Jurkat, Clone E6-1 (cell line): Measurements from ENCODE around the gene JUP.
"Not testable (repeated sequence)": the region's sequence is repeated elsewhere in the genome, so short reads cannot be mapped to it uniquely, and the experiment has no call there.

ENCODE experiments used
- DNase-seq: peaks from one replicate; pipeline ENCODE4 v3.0.0-alpha.2; 2011; ENCODE audit warnings: low read depth, low spot score
- H3K4me3 ChIP-seq: 2 replicates; pipeline ENCODE4 v1.5.1; 2011; ENCODE audit warnings: mild to moderate bottlenecking, low read length, control low read depth, moderate library complexity

JUP gene

DNA sequence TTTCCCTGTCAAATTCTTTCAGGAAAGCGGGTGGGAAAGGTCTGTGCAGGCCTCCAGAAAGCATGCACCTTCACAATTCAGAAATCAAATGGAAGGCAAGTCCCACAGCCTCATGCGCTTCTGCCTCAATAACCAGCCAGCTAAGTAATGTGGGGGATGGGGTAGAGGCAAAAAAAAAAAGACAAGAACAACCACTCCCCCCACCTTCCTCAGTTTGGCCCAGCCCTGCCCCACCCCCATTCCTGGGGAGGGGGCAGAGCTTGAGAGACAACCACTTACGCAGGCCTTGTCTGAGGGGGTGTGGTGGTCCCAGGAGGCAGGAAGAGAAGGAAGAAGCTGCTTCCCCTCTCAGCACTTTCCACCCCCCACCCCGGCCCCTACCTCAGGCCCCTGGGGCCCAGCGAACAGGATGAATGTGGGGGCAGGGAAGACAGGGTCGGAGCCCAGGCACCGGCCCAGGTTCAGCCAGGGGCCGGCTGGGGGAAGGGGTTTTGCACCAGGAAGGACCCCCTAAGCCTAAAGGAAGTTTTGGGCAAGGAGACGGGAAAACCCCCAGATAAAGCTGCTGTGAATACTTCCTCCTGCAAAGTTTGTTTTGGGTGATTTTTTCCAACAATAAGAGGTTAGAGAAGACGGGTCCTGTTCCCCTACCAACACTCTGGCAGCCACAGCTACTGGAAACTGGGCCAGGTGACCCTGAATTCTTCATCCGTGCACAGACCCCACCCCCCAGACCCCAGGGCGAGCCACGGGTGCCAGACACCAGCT is 1.2 kb downstream of the JUP start:
- no peak for DNase-seq
- no peak overlapping the region for H3K4me3 ChIP-seq

DNA sequence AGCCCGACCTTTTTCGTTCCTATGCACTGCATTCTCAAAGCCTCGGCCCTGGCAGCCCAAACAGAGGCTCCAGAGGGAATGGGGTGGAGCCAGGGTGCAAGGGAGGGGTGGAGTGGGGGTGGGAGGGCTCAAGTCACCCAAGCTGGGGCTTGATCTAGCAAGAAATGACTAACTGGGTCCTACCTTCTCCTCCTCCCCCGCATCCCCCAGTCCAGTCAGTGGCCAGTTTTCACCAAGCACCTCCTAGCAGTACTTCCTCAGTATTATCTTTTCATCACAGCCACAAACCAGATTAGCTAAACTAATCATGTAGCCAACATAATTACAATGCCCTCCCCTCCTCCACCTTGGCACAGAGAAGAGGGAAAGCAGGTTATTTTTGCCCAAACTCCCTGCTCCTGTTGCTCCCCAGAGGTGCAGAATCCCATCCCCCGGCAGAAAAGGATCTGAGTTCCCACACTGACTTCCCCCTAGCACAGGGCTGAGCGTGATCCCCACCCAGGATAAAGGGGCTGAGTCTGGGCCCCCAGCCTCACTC is 2.2 kb downstream of the JUP start:
- no peak for DNase-seq
- no peak overlapping the region for H3K4me3 ChIP-seq

DNA sequence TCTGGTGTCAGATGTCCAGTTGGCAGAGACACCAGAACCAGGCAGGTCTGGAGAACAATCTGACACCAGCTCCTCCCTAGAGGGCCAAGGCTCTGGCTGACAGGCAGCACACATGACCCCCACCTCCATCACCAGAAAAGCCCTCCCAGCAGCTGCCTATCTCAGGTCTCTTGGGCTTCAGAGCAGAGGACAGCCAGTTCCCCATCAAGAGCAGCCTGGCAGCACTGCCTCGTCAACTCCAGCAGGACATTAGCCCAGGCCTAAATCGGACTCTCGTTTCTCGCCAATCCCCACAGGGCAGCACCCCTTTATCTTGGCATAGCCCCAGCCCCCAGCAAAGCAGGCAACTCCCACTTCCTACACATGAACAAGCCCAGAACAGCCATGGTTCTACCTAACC is 4.4 kb downstream of the JUP start:
- DNase-seq: no peak
- H3K4me3 ChIP-seq: no peak overlapping the region

DNA sequence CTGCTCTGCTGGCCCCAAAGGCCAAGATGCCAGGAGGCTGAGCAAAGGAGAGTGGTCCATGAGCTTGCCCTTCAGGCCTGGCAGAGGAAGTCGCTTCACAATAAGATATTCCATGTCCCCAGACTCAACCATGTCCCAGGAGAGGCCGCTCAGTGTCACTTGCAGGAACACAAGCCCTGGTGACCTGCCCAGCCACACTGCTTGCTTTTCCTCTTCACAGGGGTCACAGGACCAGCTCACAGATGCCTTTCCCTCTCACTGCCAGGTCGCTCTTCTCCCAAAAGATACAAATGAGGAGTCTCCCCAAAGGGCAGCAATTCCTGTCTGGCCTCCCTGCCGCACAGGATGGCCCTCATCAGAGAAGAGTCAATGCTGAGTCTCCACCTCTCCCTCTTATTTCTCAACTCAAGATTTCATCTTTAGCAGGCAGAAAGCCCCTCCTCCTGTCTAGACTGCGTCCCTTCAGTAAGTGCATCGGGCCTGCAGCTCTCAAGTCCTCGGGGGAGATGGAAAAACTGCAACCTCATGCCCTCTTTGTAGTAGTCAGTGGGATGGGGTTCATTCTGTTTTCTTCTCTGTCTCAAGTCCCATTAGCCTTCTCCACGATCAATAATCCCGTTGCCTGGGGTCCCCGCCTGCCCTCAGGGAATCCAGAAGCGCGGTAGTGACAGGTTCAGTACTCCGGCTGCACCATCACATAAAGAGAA is 5.0 kb downstream of the JUP start:
- DNase-seq: no peak
- no peak overlapping the region for H3K4me3 ChIP-seq

DNA sequence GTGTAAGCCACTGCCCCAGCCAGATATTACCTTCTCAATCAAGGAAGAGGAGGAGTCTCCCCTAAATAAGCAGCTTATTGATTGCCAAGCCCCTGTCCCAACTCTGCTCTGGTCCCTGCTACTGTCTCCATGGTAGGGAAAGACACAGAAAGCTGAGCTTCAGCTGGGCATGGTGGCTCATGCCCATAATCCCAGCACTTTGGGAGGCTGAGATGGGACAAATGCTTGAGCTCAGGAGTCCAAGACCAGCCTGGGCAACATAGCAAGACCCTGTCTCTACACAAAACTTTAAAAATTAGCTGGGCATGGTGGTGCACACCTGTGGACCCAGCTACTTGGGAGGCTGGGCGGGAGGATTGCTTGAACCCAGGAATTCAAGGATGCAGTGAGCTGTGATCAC is 6.6 kb downstream of the JUP start:
- DNase-seq: no peak
- H3K4me3 ChIP-seq: no peak overlapping the region

DNA sequence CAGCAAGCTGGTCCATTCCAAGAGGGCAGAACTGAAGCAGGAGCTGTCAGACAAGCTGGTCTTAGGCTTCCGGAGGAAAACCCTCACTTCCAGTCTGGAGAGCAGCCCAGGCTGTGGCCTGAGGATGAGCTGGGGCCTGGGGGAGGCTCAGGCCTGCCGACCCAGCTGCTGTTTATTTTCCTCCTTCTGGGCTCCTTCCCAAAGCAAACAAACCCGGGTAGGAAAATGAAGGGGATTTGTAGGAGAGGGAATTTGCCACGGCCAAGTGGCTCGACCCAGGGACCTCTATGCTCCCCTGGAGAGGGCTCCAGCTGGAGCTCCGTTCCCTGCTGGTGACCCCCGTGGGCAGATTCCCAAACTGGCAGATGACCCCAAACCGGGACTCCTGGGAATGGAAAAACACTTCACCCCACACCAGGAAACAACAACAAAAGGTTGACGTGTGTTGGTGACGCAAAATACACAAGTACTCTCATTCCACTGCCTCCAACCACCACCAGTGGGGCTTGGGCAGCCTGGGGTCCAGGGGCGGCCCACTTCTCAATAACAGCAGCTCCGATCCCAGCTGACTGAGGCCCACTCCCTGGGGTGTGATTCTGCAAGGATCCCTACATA is 8.8 kb downstream of the JUP start:
- no peak for DNase-seq

DNA sequence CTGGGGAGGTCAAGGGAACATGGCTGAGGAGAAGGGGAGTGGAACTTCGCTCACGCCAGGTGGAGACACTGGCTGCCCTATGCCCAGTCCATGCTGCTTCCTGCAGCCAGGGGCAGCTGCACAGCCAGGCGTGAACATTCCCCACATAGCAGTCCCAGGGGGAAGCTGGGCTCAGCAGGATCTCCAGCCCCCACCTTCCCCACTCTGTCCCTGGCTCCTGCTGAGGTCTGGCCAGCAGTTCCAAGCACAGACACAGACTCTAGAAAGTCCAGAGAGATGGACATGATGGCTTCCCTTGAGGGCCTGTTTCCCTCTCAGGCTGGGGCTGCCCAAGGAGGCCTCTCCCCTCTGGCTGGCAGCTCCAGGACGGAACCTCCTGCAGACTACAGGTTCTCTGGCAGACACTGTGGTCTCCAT is 9.3 kb downstream of the JUP start:
- H3K4me3 ChIP-seq: no peak overlapping the region
- DNase-seq: no peak

More for the DNA sequence above, 8.8 kb downstream of the JUP start:
- H3K4me3 ChIP-seq: no peak overlapping the region

DNA sequence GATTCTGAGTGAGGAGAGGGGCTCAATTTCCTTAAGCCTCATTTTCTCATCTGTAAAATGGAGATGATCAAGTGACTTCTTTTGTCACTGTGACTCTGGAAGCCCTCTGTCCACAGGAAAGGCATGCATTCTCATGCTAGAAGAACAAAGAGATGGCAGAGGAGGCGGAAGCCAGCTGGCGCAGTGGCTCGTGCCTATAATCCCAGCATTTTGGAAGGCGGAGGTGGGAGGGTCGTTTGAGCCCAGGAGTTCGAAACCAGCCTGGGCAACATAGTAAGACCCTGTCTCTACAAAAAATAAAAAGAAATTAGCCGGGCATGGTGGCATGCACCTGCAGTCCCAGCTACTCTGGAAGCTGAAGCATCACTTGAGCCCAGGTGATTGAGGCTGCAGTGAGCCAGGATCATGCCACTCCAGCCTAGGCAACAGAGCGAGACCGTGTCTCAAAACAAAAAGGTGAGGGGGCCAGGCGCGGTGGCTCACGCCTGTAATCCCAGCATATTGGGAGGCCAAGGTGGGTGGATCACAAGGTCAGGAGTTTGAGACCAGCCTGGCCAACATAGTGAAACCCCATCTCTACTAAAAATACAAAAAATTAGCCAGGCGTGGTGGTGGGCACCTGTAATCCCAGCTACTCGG is 10.1 kb downstream of the JUP start:
- not testable (repeated sequence) for DNase-seq, H3K4me3 ChIP-seq

DNA sequence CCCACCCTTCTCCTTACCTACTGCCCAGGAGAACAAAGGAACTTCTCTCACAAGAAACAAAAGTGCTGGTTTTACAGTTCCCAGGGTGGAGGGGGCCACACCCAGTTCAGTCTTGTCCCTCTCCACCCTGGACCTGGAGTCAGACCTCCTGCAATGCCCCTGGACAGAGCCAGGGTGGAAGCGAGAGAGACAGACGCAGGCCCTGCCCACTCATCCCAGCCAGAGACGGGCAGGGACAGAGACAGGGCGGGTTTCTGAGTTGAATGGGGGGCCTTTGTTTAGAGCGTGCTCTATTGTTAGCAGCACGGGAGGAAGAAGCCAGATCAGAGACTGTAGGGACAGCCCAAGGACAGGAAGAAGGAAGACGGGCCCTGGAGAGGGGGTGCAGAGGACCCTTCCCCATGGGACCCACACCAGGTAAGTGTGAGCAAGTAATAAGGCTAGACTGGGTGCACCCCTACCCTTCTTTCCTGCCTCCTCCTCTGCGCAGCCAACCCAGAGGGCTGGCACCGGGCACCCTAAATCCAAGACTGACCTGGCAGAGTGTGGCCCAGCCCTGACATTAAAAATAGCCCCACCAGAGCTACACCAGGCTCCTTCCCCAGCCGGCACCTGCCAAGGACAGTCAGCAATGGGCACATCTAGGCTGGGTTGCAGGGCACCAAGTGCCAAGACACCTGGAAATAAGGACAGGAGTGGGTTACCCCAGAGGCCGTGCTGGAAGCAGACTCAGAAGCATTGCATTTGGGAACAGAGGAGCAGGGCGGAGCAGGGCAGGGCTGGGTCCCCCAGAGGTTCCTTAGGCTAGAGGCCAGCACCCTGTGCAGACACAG is 10.9 kb downstream of the JUP start:
- no peak overlapping the region for H3K4me3 ChIP-seq
- DNase-seq: no peak

DNA sequence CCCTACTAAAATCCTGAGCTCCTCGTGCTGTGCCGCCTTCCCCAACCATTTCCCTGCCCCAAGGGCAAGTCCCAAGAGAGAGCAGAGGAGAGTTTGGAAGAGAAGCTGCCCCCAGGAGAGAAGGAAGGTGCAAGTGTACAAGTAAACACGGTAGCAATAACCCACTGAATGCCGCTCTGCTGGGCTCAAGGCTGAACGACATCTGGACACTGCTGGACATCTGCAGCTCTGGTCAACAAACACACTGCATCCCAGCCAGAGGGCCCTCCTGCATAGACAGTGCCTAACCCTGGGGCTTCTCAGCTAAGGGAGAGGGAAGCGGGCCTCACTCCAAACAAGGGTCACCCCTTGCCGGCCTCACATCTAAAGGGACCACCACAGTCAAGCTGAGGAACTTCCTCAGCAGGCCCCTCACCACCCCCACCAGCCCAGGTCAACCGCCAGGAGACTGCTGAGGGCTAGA is 12.7 kb downstream of the JUP start:
- no peak overlapping the region for H3K4me3 ChIP-seq
- DNase-seq: no peak

DNA sequence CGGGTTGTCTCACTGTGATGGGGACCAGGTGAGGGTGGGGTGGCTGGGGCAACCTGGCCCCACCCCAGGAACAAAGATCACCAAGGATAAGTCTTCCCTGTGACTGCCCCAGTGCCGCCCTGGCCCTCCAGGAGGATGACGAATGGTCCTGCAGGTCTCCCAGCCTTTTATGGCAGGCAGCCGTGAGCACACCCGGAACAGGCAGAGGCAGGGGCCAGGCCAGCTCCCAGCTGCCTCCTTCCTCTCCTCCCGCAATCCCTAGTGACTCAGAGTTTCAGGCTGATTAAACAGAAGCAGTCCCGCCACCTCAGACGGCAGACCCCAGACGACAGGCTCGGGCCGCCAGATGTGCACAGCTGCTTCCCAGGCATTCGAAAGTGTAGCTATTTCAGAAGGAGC is 13.3 kb downstream of the JUP start:
- no peak overlapping the region for H3K4me3 ChIP-seq
- no peak for DNase-seq

DNA sequence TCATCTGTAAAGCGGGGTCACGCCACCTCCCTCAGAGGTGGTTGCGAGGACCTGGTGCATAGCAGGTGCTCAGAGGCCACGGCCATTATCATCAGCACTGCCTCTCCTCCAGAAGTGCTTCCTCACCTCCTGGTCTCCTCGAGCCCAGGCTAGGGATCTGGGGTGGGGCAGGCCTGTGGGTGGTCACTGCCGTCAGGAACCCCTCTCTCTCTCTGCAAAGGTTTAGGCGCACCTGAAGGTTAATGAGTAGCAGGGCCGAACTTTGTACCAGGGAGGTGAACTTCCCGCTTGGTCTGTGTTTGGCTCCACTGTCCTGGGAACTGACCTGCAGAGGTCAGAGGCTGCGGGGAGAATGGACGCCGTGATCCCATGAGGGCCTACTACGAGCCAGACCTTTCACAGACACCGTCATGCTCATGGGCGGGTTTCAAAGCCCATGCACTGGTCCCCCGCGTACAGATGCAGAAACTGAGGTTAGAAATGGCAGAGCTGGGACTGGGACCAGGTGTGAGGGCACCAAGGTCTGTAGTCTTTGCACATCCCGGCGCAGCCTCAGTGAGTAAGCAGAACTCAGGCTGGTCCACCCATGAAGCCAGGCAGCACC is 13.8 kb downstream of the JUP start:
- no peak for DNase-seq
- H3K4me3 ChIP-seq: no peak overlapping the region

DNA sequence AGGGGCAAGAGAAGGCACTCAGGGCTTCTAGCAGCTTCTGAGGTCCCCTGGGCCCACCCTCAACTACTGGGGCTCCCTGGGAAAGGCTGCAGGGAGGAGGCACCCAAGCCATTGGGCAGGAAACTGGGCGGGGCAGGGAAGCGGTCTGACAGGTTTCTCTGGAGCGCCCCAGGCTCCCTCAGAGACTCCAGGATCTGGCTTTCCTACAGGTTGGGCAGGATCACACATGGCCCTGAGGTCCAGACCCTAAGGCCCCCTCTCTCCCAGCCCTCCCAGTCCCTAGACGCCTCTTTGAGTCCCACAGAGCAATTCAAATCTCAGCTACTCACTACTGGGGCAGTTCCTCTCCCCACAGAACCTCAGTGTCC is 14.3 kb downstream of the JUP start:
- no peak overlapping the region for H3K4me3 ChIP-seq
- DNase-seq: no peak

DNA sequence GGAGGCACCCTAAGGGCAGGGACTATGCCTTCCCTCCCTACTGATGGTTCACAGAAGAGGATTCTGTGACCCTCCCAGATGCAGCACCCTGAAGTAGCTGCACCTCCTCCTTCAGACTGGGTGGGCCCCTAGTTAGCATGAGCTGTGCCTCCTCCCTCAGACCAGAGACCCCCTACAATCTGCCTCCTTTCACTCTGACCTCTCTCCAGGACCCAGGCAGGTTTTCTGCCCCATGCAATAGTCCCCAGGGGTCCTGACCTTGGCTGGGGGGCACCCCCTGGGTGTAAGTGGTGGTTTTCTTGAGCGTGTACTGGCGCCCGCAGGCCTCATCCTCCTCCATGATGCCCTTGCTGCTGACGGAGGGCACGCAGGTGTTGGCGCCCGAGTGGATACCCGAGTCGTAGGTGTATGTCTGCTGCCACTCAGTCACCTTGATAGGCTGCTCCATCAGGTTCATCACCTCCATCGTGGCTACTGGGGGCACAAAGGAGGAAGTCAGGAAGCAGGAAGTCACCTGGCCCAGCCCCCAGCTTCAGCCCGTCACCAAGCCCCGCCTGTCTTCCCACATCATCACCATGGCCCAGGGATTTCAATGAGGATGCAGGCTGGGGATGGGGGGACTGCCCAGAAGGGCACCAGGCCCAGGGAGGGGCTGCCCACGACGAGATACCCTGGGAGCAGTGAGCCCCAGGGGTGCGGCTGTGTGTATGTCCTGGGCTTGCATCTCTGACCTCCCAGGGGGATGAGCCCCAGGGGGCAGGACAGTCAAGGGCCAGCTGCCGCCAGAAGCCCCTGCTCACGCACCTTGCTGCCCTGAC is 14.9 kb downstream of the JUP start:
- DNase-seq: no peak
- H3K4me3 ChIP-seq: no peak overlapping the region

DNA sequence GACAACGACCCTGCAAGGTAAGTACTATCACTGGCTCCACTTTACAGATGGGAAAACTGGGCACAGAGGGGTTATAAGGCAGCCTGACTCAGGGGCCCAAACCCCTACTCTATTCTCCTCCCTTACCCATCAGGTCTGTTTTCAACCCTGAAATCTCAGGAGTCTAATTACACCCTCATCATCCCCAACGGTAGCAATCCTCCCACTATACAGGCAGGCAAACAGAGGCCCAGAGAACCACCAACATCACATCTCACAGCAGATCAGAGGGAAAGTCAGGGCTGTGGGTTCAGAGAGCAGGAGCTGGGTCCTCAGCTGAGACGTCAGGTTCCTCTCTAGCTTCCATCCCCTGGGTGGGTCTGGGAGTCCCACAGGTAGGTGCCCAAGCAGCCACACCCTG is 16.5 kb downstream of the JUP start:
- DNase-seq: no peak
- no peak overlapping the region for H3K4me3 ChIP-seq

DNA sequence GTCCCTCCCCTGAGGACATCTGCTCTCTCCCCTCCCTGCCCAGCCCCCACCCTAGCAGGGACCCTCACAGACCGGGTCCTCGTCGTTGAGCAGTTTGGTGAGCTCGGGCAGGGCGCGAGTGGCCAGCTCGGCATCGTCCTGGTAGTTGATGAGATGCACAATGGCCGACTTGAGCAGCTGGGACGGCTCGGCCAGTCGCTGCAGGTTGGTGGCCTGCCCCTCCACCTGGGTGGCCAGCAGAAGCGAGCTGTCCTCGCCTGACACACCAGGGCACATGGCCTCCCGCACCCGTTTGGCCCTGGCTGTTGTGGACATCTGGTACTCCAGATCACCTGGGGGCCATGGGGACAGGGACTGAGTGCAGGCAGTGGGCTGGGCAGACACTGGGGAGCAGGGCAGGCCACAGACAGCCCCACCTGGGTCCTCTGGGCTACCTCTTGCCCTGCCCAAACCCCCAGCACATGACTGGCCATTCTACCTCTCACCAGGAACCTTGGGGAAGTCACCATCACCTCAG is 17.1 kb downstream of the JUP start:
- no peak for DNase-seq
- H3K4me3 ChIP-seq: no peak overlapping the region

DNA sequence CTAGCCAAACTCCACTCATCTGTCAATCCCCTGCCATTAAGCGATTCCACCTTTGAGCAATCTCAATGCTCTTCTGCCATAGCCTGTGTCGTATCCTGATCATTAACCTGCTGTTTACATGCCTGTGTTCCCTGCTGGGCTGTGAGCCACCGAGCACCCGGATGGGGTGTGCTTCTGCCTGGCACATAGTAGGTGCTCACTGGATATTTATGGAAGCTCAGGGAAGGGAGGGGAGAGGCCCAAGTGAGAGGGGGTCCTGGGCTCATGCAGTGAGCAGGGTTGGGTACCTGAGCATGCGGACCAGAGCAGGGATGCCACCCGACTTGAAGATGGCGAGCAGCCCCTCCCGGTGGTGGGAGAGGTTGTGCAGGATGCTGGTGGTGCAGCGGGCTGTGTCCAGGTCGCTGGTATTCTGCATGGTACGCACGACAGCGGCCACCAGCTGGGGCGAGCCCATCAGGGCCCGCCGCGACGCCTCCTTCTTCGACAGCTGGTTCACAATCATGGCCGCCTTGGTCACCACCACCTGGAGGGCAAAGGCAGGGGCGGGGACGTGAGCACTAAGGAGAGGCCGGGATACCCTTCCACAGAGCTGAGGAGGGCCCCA is 17.7 kb downstream of the JUP start:
- no peak for DNase-seq
- H3K4me3 ChIP-seq: no peak overlapping the region
